HEK293 (cell line): ENCODE measurements around the gene NAGPA.

Experiments used
- CTCF ChIA-PET: fragments of 350-600 bp; formaldehyde crosslinking; extraction: SDS; loops from one replicate; lab custom pipeline; 2021; ENCODE audit warnings: antibody characterized with exemption; lab: Yijun Ruan, JAX
- POLR2A ChIA-PET: fragments of 300-600 bp; formaldehyde crosslinking; extraction: SDS; loops from one replicate; lab custom pipeline; 2020; ENCODE audit warnings: antibody characterized with exemption, inconsistent platforms; lab: Yijun Ruan, JAX
- H3K27ac ChIP-seq: fragments of 200-500 bp; sonication (Bioruptor generic); 2 replicates; pipeline ENCODE4 v1.5.1; 2014; ENCODE audit warnings: low read depth, low read length, control low read depth, inconsistent platforms; ENCODE audit errors: extremely low read depth
- H3K36me3 ChIP-seq, 2 experiments: fragments of 200-500 bp in 1 of 2; sonication (Bioruptor generic) in 1 of 2; 1 replicate in 1 of 2; 2 replicates in 1 of 2; pipeline ENCODE4 v1.5.1; 2014 to 2017; ENCODE audit warnings: inconsistent platforms in 2 of 2, low read length in 2 of 2; ENCODE audit not compliant: control insufficient read depth in 2 of 2, insufficient read depth in 1 of 2
- H3K4me1 ChIP-seq: fragments of 200-500 bp; sonication (Bioruptor generic); 2 replicates; pipeline ENCODE4 v1.5.1; 2014; ENCODE audit warnings: mild to moderate bottlenecking, low read length, inconsistent platforms; ENCODE audit not compliant: control insufficient read depth, insufficient read depth
- H3K4me3 ChIP-seq: 2 replicates; pipeline ENCODE4 v1.5.1; 2011; ENCODE audit warnings: low read depth, mild to moderate bottlenecking, control low read depth, low read length, moderate library complexity
- H3K9me3 ChIP-seq: fragments of 200-500 bp; sonication (Bioruptor generic); 2 replicates; pipeline ENCODE4 v1.5.1; 2014; ENCODE audit warnings: low read depth, low read length, inconsistent platforms; ENCODE audit not compliant: control insufficient read depth, insufficient read depth
- EGR2 ChIP-seq: fragments of 450-650 bp; formaldehyde crosslinking; IDR thresholded peaks from 2 replicates; pipeline ENCODE4 v1.5.1; 2016; ENCODE audit warnings: low read depth, missing biosample characterization, missing genetic modification characterization
- HOXD13 ChIP-seq: sonication (generic); formaldehyde crosslinking; IDR thresholded peaks from 2 replicates; pipeline ENCODE4 v1.8.0; 2022; ENCODE audit warnings: missing genetic modification reagents, borderline replicate concordance
- KLF7 ChIP-seq: fragments of 450-650 bp; formaldehyde crosslinking; IDR thresholded peaks from 2 replicates; pipeline ENCODE4 v1.5.1; 2016; ENCODE audit warnings: missing biosample characterization, missing genetic modification characterization, borderline replicate concordance
- MYNN ChIP-seq: fragments of 450-650 bp; formaldehyde crosslinking; IDR thresholded peaks from 2 replicates; pipeline ENCODE4 v1.5.1; 2016; ENCODE audit warnings: missing biosample characterization, missing genetic modification characterization, borderline replicate concordance
- REPIN1 ChIP-seq: fragments of 450-650 bp; formaldehyde crosslinking; IDR thresholded peaks from 2 replicates; pipeline ENCODE4 v1.5.1; 2017; ENCODE audit warnings: missing biosample characterization, missing genetic modification characterization, low read depth
- WT1 ChIP-seq: fragments of 450-650 bp; formaldehyde crosslinking; IDR thresholded peaks from 2 replicates; pipeline ENCODE4 v1.5.1; 2016; ENCODE audit warnings: missing biosample characterization, missing genetic modification characterization
- ZFHX2 ChIP-seq: fragments of 450-650 bp; formaldehyde crosslinking; conservative IDR thresholded peaks from 2 replicates; pipeline ENCODE4 v1.5.1; 2016; ENCODE audit warnings: missing biosample characterization, missing genetic modification characterization
- ZNF169 ChIP-seq: fragments of 450-650 bp; formaldehyde crosslinking; IDR thresholded peaks from 2 replicates; pipeline ENCODE4 v1.5.1; 2016; ENCODE audit warnings: missing biosample characterization, missing genetic modification characterization
- ZNF239 ChIP-seq: fragments of 450-650 bp; formaldehyde crosslinking; IDR thresholded peaks from 2 replicates; pipeline ENCODE4 v1.5.1; 2016; ENCODE audit warnings: missing biosample characterization, missing genetic modification characterization
- ZNF341 ChIP-seq: fragments of 450-650 bp; formaldehyde crosslinking; IDR thresholded peaks from 2 replicates; pipeline ENCODE4; 2016; ENCODE audit warnings: low read depth, missing biosample characterization, missing genetic modification characterization
- ZNF514 ChIP-seq: fragments of 450-650 bp; formaldehyde crosslinking; IDR thresholded peaks from 2 replicates; pipeline ENCODE4 v1.5.1; 2016; ENCODE audit warnings: missing biosample characterization, missing genetic modification characterization
- ZNF654 ChIP-seq: fragments of 450-650 bp; formaldehyde crosslinking; IDR thresholded peaks from 2 replicates; pipeline ENCODE4 v1.5.1; 2016; ENCODE audit warnings: low read depth, missing biosample characterization, missing genetic modification characterization
- ZNF791 ChIP-seq: fragments of 450-650 bp; formaldehyde crosslinking; IDR thresholded peaks from 2 replicates; pipeline ENCODE4 v1.5.1; 2016; ENCODE audit warnings: missing biosample characterization, missing genetic modification characterization
- TF ChIP-seq, protein P1 (sequence below): fragments of 450-650 bp; formaldehyde crosslinking; IDR thresholded peaks from 2 replicates; pipeline ENCODE4 v1.5.1; 2016; ENCODE audit warnings: missing biosample characterization, missing genetic modification characterization
- TF ChIP-seq, protein P2 (sequence below): fragments of 450-650 bp; formaldehyde crosslinking; IDR thresholded peaks from 2 replicates; pipeline ENCODE4; 2016; ENCODE audit warnings: missing biosample characterization, missing genetic modification characterization
- TF ChIP-seq, protein P3 (sequence below): fragments of 450-650 bp; formaldehyde crosslinking; IDR thresholded peaks from 2 replicates; pipeline ENCODE4 v1.5.1; 2017; ENCODE audit warnings: missing biosample characterization, missing genetic modification characterization
- TF ChIP-seq, protein P4 (sequence below): IDR thresholded peaks from 2 replicates; pipeline ENCODE4 v1.6.1; 2011; ENCODE audit warnings: mild to moderate bottlenecking, low read depth, low read length, borderline replicate concordance
- TF ChIP-seq, protein P5 (sequence below): fragments of 450-650 bp; formaldehyde crosslinking; conservative IDR thresholded peaks from 2 replicates; pipeline ENCODE4 v1.5.1; 2016; ENCODE audit warnings: low read depth, missing biosample characterization, missing genetic modification characterization

NAGPA gene

DNA sequence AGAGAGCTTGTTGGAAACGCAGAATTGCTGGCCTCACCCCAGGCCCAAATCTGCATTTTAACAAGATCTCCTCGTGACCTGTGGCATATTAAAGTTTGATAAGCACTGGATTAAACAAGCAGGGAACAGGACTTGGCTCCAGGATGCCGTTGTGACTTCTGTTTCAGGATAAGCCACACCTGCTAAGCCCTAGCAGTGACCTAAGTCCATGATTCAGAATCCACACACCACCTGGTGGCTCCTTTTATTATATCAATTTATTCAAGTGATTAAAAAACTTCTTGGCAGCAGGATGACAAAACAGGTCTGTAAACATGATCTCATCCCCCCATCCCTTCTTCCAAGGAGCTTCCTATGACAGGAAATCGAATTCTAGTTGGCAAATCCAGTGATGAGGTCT is 9.1 kb downstream of the NAGPA start:
- no peaks in the 10 kb centered on the region for H3K36me3 ChIP-seq
- no peak for TF ChIP-seq ZNF239 (tag by site-specific recombination)
- TF ChIP-seq KLF7 (tag by site-specific recombination): no peak
- TF ChIP-seq, protein P1, sequence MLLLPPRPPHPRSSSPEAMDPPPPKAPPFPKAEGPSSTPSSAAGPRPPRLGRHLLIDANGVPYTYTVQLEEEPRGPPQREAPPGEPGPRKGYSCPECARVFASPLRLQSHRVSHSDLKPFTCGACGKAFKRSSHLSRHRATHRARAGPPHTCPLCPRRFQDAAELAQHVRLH (tag by site-specific recombination): no peak
- TF ChIP-seq REPIN1 (tag by site-specific recombination): no peak
- 0 out of 2 replicates have a peak, but pooled peaks have one; percentile 4 for TF ChIP-seq ZNF654 (tag by site-specific recombination)
- TF ChIP-seq MYNN (tag by site-specific recombination): no peak
- TF ChIP-seq, protein P2, sequence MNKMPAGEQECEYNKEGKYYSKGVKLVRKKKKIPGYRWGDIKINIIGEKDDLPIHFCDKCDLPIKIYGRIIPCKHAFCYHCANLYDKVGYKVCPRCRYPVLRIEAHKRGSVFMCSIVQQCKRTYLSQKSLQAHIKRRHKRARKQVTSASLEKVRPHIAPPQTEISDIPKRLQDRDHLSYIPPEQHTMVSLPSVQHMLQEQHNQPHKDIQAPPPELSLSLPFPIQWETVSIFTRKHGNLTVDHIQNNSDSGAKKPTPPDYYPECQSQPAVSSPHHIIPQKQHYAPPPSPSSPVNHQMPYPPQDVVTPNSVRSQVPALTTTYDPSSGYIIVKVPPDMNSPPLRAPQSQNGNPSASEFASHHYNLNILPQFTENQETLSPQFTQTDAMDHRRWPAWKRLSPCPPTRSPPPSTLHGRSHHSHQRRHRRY (tag by site-specific recombination): no peak
- TF ChIP-seq, all 188 proteins: peak for 1
- no peak overlapping the region for H3K4me3 ChIP-seq
- H3K27ac ChIP-seq: no peak overlapping the region
- ChIA-PET POLR2A (no interaction called here), CTCF (interaction anchor here (0.6 to 1.2 kb wide), 7 partner anchors 7 to 1410 kb away, joined by 3 to 4 read pairs (median 3); partner anchors contain the start of gene MGRN1)
- H3K4me1 ChIP-seq: no peaks in the 10 kb centered on the region
- no peaks in the 10 kb centered on the region for H3K9me3 ChIP-seq

DNA sequence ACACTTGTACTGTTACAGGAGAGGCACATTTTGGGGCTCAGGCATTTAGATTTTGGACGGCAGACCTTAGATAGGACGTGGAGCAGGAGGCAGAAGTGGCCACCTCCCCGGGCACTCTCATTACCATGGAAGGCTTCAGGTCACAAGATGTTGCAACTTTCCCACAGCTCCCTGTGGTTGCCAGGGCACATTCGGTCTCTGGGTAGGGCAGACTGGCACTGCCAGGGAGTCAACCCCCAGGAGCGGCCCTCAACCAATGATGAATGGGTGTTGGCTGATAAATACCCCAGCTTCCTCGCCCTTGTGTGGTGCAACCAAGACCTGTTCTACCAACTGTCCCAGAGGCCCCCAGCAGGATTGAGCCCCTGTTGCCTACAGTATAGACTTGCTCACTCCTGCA is 11.2 kb downstream of the NAGPA start:
- no peaks in the 10 kb centered on the region for H3K9me3 ChIP-seq
- H3K4me3 ChIP-seq: no peak overlapping the region
- H3K27ac ChIP-seq: no peak overlapping the region
- TF ChIP-seq ZNF169 (no peak), HOXD13 (CRISPR knock-in tag) (no peak), ZNF514 (tag by site-specific recombination) (no peak), WT1 (tag by site-specific recombination) (no peak)
- TF ChIP-seq, protein P3, sequence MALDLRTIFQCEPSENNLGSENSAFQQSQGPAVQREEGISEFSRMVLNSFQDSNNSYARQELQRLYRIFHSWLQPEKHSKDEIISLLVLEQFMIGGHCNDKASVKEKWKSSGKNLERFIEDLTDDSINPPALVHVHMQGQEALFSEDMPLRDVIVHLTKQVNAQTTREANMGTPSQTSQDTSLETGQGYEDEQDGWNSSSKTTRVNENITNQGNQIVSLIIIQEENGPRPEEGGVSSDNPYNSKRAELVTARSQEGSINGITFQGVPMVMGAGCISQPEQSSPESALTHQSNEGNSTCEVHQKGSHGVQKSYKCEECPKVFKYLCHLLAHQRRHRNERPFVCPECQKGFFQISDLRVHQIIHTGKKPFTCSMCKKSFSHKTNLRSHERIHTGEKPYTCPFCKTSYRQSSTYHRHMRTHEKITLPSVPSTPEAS (tag by site-specific recombination): no peak
- TF ChIP-seq, protein P4, sequence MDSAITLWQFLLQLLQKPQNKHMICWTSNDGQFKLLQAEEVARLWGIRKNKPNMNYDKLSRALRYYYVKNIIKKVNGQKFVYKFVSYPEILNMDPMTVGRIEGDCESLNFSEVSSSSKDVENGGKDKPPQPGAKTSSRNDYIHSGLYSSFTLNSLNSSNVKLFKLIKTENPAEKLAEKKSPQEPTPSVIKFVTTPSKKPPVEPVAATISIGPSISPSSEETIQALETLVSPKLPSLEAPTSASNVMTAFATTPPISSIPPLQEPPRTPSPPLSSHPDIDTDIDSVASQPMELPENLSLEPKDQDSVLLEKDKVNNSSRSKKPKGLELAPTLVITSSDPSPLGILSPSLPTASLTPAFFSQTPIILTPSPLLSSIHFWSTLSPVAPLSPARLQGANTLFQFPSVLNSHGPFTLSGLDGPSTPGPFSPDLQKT: no peak
- H3K36me3 ChIP-seq: no peaks in the 10 kb centered on the region
- ChIA-PET POLR2A (no interaction called here), CTCF (no interaction called here)
- H3K4me1 ChIP-seq: no peaks in the 10 kb centered on the region

DNA sequence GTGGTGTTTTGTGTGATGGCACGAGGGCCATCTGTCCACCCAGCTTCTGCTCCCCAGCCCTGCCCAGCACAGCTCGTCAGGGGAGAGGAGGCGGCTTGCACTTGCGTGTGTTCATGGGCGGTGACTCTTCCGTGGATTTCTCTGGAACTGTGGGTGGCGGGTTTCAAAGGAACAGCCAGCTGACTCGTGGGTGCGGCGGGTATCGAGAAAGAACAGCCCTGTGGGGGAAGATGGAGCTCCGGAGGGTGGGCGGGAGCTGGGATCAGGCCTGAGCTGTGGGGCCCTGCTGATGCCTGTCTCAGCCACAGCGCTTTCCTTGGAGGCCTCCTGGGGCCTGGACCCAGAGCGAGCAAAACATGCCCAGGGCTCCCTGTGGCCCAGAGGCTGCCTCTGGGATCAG is 13.2 kb downstream of the NAGPA start:
- ChIA-PET CTCF (interaction anchor here (0.5 to 0.8 kb wide), 3 partner anchors 22 to 377 kb away, joined by 3 to 4 read pairs (median 3); no protein-coding TSS in a partner anchor), POLR2A (interaction anchor here (0.7 kb wide), 1 partner anchor 174 kb away, joined by 4 read pairs; no protein-coding TSS in a partner anchor)
- no peaks in the 10 kb centered on the region for H3K36me3 ChIP-seq

More for the DNA sequence above, 13.2 kb downstream of the NAGPA start:
- TF ChIP-seq, protein P5, sequence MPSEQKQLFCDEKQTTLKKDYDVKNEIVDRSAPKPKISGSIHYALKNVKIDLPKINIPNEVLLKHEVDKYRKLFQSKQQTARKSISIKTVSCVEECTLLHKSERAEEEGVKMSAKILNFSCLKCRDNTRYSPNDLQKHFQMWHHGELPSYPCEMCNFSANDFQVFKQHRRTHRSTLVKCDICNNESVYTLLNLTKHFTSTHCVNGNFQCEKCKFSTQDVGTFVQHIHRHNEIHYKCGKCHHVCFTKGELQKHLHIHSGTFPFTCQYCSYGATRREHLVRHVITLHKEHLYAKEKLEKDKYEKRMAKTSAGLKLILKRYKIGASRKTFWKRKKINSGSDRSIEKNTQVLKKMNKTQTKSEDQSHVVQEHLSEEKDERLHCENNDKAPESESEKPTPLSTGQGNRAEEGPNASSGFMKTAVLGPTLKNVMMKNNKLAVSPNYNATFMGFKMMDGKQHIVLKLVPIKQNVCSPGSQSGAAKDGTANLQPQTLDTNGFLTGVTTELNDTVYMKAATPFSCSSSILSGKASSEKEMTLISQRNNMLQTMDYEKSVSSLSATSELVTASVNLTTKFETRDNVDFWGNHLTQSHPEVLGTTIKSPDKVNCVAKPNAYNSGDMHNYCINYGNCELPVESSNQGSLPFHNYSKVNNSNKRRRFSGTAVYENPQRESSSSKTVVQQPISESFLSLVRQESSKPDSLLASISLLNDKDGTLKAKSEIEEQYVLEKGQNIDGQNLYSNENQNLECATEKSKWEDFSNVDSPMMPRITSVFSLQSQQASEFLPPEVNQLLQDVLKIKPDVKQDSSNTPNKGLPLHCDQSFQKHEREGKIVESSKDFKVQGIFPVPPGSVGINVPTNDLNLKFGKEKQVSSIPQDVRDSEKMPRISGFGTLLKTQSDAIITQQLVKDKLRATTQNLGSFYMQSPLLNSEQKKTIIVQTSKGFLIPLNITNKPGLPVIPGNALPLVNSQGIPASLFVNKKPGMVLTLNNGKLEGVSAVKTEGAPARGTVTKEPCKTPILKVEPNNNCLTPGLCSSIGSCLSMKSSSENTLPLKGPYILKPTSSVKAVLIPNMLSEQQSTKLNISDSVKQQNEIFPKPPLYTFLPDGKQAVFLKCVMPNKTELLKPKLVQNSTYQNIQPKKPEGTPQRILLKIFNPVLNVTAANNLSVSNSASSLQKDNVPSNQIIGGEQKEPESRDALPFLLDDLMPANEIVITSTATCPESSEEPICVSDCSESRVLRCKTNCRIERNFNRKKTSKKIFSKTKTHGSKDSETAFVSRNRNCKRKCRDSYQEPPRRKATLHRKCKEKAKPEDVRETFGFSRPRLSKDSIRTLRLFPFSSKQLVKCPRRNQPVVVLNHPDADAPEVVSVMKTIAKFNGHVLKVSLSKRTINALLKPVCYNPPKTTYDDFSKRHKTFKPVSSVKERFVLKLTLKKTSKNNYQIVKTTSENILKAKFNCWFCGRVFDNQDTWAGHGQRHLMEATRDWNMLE (tag by site-specific recombination): no peak
- TF ChIP-seq ZFHX2: peak; percentile 89
- TF ChIP-seq EGR2 (tag by site-specific recombination): peak; percentile 94
- no peak for TF ChIP-seq ZNF791 (tag by site-specific recombination)
- peak; percentile 53 for TF ChIP-seq ZNF341 (tag by site-specific recombination)
- TF ChIP-seq, all 188 proteins: peak for 3
- Histone ChIP-seq H3K4me3 (no peak overlapping the region), H3K4me1 (no peaks in the 10 kb centered on the region), H3K9me3 (no peaks in the 10 kb centered on the region), H3K27ac (no peak overlapping the region)
